ENCODE measurements around the gene LRRC52.

Gene LRRC52

DNA sequence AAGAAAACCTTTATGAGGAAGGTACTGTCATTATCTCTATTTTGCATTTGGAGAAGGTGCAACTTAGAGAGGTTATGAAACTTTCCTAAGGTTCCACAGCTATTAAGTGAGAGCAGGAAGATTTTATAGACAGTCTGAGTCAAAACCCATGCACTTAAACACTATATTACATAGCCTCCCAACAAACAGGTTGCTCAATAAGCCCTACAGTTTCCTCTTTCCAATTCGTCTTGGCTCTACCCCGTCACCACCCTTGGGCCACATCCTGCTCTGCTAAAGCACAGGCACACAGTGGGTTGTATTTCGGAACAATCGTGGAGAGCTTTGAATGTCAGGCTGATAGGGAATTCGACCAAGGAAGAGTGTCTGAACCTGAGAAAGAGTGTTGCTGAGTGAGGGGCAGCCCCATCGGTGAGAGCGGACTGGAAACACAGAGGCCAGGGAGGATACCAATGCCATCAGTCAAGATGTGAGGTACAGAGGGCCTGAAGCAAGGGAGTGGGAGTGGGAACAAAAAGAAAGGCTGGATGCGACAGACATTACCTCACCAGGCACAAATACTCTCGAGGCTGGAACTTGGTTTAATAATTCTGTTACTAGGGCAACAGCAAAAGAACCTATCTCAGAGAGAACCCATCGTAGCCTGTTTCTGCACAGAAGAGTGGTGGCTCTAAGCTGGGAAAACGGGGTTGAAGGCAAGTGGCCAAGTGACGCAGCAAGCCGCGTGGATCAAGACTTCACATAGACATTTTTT, 6.3 kb upstream of the LRRC52 start:
- Histone ChIP-seq H3K9ac (ENCODE audit: low read length in 2 of 2) (no peak overlapping the region), H3K27ac (ENCODE audit: low read length) (no peak overlapping the region), H3K36me3 (ENCODE audit: control insufficient read depth in 2 of 2, insufficient read depth in 2 of 2, low read length in 2 of 2) (no peaks in the 10 kb centered on the region), H3K27me3 (ENCODE audit: control insufficient read depth in 1 of 2, insufficient read depth in 2 of 2, low read length in 2 of 2) (no peaks in the 10 kb centered on the region), H3K9me3 (ENCODE audit: control insufficient read depth in 2 of 2, low read length in 2 of 2) (no peaks in the 10 kb centered on the region), H3K4me1 (ENCODE audit: control insufficient read depth, insufficient read depth, low read length) (no peaks in the 10 kb centered on the region), H3K4me3 (ENCODE audit: low read length in 2 of 2) (no peak overlapping the region)

DNA sequence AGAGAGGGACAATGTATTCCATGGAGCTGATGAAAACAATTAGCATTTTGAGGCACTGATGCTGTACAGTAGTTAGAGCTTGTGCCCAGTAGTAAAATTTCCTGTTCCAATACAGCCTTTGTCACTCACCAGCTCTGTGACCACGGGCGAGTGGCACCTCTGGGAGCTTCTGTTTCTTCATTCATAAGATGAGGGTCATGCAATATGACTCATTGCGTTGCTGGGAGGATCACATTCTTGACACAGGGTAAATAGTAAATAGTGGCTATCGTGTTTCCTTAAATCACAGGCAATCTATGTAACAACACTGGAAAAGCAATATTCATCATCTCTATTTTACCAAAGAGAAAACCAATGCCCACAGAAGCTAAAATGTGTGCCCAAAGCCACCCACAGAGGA, 4.5 kb upstream of the LRRC52 start:
- H3K27me3 ChIP-seq (ENCODE audit: control insufficient read depth in 1 of 2, insufficient read depth in 2 of 2, low read length in 2 of 2): peaks cover 0 to 1% of the 10 kb centered on the region in 2 donors
- no peak overlapping the region for H3K4me3 ChIP-seq (ENCODE audit: low read length in 2 of 2)
- H3K9ac ChIP-seq (ENCODE audit: low read length in 2 of 2): no peak overlapping the region
- H3K9me3 ChIP-seq (ENCODE audit: control insufficient read depth in 2 of 2, low read length in 2 of 2): no peaks in the 10 kb centered on the region
- H3K36me3 ChIP-seq (ENCODE audit: control insufficient read depth in 2 of 2, insufficient read depth in 2 of 2, low read length in 2 of 2): no peaks in the 10 kb centered on the region
- H3K4me1 ChIP-seq (ENCODE audit: control insufficient read depth, insufficient read depth, low read length): peaks cover 4% of the 10 kb centered on the region
- no peak overlapping the region for H3K27ac ChIP-seq (ENCODE audit: low read length)

DNA sequence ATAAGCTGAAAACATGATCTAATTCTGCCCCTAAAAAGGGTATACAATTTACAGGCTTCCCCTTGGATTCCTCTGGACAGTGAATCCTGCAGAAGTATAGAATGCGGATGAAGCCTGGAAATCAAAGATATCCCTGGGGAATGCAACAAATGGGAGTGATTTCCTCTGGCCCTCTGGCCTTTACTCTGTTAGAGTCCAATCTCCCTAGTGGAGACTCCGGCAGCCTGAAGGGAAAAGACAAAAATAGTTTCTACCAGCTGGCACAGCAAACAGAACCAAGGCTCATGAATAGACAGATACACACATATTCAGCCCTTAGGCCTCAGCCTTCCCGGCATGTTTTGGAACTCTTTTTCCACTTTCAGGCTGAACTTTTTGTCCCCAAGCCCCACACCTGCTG, 3.9 kb upstream of the LRRC52 start:
- Histone ChIP-seq H3K36me3 (ENCODE audit: control insufficient read depth in 2 of 2, insufficient read depth in 2 of 2, low read length in 2 of 2) (no peaks in the 10 kb centered on the region), H3K9ac (ENCODE audit: low read length in 2 of 2) (no peak overlapping the region), H3K4me3 (ENCODE audit: low read length in 2 of 2) (no peak overlapping the region), H3K4me1 (ENCODE audit: control insufficient read depth, insufficient read depth, low read length) (peaks cover 4% of the 10 kb centered on the region), H3K27ac (ENCODE audit: low read length) (no peak overlapping the region), H3K27me3 (ENCODE audit: control insufficient read depth in 1 of 2, insufficient read depth in 2 of 2, low read length in 2 of 2) (peaks cover 0 to 3% of the 10 kb centered on the region in 2 donors), H3K9me3 (ENCODE audit: control insufficient read depth in 2 of 2, low read length in 2 of 2) (no peaks in the 10 kb centered on the region)

DNA sequence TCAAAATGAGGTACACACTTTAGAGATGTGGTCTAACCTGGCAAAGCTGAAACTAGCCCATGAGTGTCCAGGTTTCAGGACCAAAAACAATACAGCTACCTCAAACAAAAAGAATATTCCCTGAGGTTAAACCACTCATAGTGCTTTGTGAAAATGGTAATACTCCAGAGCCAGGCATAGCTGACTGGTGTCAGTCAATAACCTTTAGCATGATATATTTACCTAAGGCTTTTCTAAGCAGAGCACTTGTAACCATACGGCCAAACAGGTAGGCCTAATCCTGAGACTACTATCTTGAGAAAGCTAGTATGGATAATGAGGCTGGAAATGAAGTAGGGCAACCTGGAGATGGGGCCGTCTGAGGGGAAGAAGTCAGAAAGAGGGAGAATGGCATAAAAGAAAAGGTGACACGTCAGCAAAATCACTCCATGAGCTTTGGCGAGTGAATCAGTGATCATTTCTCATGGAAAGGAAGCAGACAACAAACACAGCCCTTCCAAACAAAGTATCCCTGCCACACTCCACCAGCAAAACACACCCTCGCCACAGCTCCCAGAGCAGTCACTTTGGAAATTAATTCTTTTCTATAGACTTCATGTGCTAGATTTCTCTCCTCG, 1.7 kb upstream of the LRRC52 start:
- Histone ChIP-seq H3K9me3 (ENCODE audit: control insufficient read depth in 2 of 2, low read length in 2 of 2) (no peaks in the 10 kb centered on the region), H3K36me3 (ENCODE audit: control insufficient read depth in 2 of 2, insufficient read depth in 2 of 2, low read length in 2 of 2) (no peaks in the 10 kb centered on the region), H3K27me3 (ENCODE audit: control insufficient read depth in 1 of 2, insufficient read depth in 2 of 2, low read length in 2 of 2) (peaks cover 0 to 3% of the 10 kb centered on the region in 2 donors), H3K4me1 (ENCODE audit: control insufficient read depth, insufficient read depth, low read length) (peaks cover 4% of the 10 kb centered on the region), H3K4me3 (ENCODE audit: low read length in 2 of 2) (no peak overlapping the region), H3K9ac (ENCODE audit: low read length in 2 of 2) (no peak overlapping the region), H3K27ac (ENCODE audit: low read length) (no peak overlapping the region)

DNA sequence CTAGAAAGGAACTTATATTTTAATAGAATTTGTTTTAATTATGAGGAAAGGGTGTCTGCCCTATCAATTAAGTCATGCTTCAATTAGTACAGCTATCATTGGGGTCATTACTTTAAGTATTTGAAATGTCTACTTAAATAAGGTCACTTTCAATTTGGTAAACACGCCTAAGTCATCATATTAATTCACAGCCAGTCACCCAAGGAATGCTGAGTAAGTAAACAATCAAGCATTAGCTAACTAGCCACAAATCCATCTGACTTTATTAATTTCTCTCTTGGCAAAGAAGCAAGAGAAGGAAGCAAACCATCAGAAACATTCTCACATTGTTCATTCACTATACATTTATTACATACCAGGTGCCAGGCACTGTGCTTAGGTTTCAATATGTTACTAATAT, 1.2 kb upstream of the LRRC52 start:
- no peaks in the 10 kb centered on the region for H3K36me3 ChIP-seq (ENCODE audit: control insufficient read depth in 2 of 2, insufficient read depth in 2 of 2, low read length in 2 of 2)
- no peak overlapping the region for H3K27ac ChIP-seq (ENCODE audit: low read length)
- H3K27me3 ChIP-seq (ENCODE audit: control insufficient read depth in 1 of 2, insufficient read depth in 2 of 2, low read length in 2 of 2): peaks cover 0 to 3% of the 10 kb centered on the region in 2 donors
- no peaks in the 10 kb centered on the region for H3K9me3 ChIP-seq (ENCODE audit: control insufficient read depth in 2 of 2, low read length in 2 of 2)
- no peak overlapping the region for H3K9ac ChIP-seq (ENCODE audit: low read length in 2 of 2)
- H3K4me3 ChIP-seq (ENCODE audit: low read length in 2 of 2): no peak overlapping the region
- peaks cover 4% of the 10 kb centered on the region for H3K4me1 ChIP-seq (ENCODE audit: control insufficient read depth, insufficient read depth, low read length)

DNA sequence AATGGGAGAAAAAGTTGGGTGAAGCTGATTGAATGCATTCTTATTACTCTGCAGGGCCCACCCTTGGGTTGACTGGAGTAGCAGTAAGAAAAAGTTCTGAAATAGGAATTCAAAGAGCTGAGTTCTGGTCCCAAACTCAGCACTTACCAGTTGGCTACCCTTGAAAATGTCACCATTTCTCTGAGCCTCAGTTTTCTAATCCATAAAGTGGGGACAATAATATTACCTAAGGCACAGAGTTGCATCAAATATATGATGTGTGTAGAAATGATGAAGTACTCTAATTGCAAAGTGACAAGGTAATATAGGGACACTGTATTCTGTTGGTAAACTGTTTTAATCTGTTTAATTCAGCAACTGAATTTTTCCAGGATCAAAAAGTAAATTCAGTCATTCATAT, 1.2 kb downstream of the LRRC52 start:
- Histone ChIP-seq H3K27me3 (ENCODE audit: control insufficient read depth in 1 of 2, insufficient read depth in 2 of 2, low read length in 2 of 2) (peaks cover 0 to 3% of the 10 kb centered on the region in 2 donors), H3K27ac (ENCODE audit: low read length) (no peak overlapping the region)

DNA sequence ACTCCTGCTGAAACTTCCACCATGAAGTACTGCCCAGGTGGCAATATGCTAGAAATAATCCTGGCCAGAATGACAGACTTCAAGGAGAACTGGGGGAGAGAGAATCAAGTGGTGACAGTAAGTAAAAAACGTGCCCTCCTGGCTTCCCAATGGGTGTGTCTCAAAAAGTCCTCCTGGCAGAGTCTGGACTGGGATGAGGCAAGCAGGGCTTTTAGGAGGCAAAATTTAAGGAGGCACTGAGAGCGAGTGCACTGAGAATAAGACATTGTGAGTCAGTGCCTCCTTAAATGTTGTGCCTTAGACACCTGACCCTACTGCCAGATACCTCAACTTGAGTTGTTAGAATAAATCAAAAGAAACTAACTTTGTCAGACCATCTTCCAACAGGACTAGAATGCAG, 2.2 kb downstream of the LRRC52 start:
- H3K9ac ChIP-seq (ENCODE audit: low read length in 2 of 2): no peak overlapping the region
- no peak overlapping the region for H3K27ac ChIP-seq (ENCODE audit: low read length)
- no peaks in the 10 kb centered on the region for H3K9me3 ChIP-seq (ENCODE audit: control insufficient read depth in 2 of 2, low read length in 2 of 2)
- H3K27me3 ChIP-seq (ENCODE audit: control insufficient read depth in 1 of 2, insufficient read depth in 2 of 2, low read length in 2 of 2): peaks cover 0 to 3% of the 10 kb centered on the region in 2 donors
- no peaks in the 10 kb centered on the region for H3K36me3 ChIP-seq (ENCODE audit: control insufficient read depth in 2 of 2, insufficient read depth in 2 of 2, low read length in 2 of 2)
- no peak overlapping the region for H3K4me3 ChIP-seq (ENCODE audit: low read length in 2 of 2)
- peaks cover 4% of the 10 kb centered on the region for H3K4me1 ChIP-seq (ENCODE audit: control insufficient read depth, insufficient read depth, low read length)

More for the DNA sequence above, 1.2 kb downstream of the LRRC52 start:
- Histone ChIP-seq H3K36me3 (ENCODE audit: control insufficient read depth in 2 of 2, insufficient read depth in 2 of 2, low read length in 2 of 2) (no peaks in the 10 kb centered on the region), H3K9me3 (ENCODE audit: control insufficient read depth in 2 of 2, low read length in 2 of 2) (no peaks in the 10 kb centered on the region), H3K4me1 (ENCODE audit: control insufficient read depth, insufficient read depth, low read length) (peaks cover 4% of the 10 kb centered on the region), H3K4me3 (ENCODE audit: low read length in 2 of 2) (no peak overlapping the region), H3K9ac (ENCODE audit: low read length in 2 of 2) (no peak overlapping the region)

DNA sequence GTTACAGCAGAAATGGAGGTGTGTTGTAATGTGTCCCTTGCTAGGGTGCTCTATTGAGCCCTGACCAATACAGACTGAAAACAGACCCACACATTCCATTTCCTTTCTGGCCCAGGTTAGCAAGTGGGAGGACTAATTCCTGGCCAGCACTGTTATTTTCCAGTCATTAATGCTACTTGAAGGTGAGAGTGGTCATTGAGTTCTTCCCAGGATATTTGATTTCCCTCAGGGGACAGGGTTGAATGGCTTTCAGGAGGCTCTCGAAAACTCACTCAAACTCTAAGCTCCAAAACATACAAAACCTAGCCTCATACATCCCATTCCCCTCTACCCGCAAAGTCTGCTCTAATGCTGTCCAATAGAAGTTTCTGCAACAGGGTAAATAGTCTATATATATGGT, 6.2 kb downstream of the LRRC52 start:
- H3K36me3 ChIP-seq (ENCODE audit: control insufficient read depth in 2 of 2, insufficient read depth in 2 of 2, low read length in 2 of 2): no peaks in the 10 kb centered on the region

DNA sequence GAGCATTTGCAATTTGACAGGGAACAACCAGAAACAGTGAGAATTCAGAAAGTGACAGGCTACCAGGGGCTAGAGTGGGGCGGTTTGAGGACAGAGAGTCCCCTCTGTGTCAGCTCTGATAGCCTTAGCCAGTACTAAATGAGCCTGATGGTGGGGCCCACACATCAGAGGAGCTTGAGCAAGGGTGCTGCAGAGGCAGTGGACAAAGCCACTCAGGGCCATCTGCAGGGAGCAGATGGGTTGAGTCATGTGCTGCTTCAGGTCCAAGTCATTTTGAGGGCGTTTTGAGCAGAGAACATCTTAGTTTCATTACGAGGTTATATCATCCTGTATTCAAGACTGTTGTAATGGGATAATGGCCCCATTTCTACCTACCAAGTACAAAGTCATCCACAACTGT, 7.7 kb downstream of the LRRC52 start:
- H3K4me1 ChIP-seq (ENCODE audit: control insufficient read depth, insufficient read depth, low read length): no peaks in the 10 kb centered on the region
- H3K4me3 ChIP-seq (ENCODE audit: low read length in 2 of 2): no peak overlapping the region
- H3K36me3 ChIP-seq (ENCODE audit: control insufficient read depth in 2 of 2, insufficient read depth in 2 of 2, low read length in 2 of 2): no peaks in the 10 kb centered on the region
- no peaks in the 10 kb centered on the region for H3K9me3 ChIP-seq (ENCODE audit: control insufficient read depth in 2 of 2, low read length in 2 of 2)
- H3K27me3 ChIP-seq (ENCODE audit: control insufficient read depth in 1 of 2, insufficient read depth in 2 of 2, low read length in 2 of 2): peaks cover 0 to 4% of the 10 kb centered on the region in 2 donors
- H3K9ac ChIP-seq (ENCODE audit: low read length in 2 of 2): no peak overlapping the region
- no peak overlapping the region for H3K27ac ChIP-seq (ENCODE audit: low read length)

More for the DNA sequence above, 6.2 kb downstream of the LRRC52 start:
- no peak overlapping the region for H3K9ac ChIP-seq (ENCODE audit: low read length in 2 of 2)
- H3K27me3 ChIP-seq (ENCODE audit: control insufficient read depth in 1 of 2, insufficient read depth in 2 of 2, low read length in 2 of 2): peaks cover 0 to 4% of the 10 kb centered on the region in 2 donors
- H3K4me1 ChIP-seq (ENCODE audit: control insufficient read depth, insufficient read depth, low read length): no peaks in the 10 kb centered on the region
- no peak overlapping the region for H3K27ac ChIP-seq (ENCODE audit: low read length)
- no peak overlapping the region for H3K4me3 ChIP-seq (ENCODE audit: low read length in 2 of 2)
- H3K9me3 ChIP-seq (ENCODE audit: control insufficient read depth in 2 of 2, low read length in 2 of 2): no peaks in the 10 kb centered on the region

DNA sequence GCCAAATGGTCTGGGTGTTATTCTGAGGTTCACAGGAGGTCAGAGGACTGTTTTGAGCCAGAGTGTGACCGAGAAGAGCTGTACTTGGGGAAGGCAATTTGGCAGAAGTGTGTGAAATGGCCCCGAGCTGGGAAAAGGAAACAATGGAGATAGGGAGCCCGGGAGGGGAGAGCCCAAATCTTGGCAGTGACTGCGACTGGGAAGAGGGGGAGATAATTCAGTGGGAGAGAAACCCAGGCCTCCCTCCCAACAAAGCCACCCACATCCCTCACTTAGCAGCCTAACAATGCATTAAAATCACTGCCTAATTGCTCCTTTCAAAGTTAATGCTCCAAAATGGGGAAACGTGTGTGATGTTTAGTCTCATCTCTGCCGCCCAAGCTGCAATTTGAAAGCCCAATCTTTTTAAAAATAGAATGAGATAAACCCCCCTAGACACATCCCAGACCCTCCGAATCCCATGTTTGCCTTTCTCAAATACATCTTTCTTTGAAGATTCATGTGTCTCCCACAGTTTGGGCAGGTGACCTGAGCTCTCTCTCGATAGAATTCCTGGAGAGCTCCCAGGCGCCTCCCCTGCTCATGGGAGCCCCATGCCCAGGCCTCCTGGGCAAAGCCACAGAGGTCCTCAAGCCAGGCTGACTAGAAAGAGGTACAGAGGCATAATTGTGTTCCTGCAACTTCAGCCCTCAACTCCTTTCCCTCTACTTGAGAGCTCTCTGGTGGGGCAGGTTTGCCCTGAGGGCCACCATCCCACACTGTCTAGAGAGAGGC, 17.3 kb downstream of the LRRC52 start:
- H3K4me3 ChIP-seq (ENCODE audit: low read length in 2 of 2): no peak overlapping the region
- H3K27me3 ChIP-seq (ENCODE audit: control insufficient read depth in 1 of 2, insufficient read depth in 2 of 2, low read length in 2 of 2): peaks cover 3 to 5% of the 10 kb centered on the region in 2 donors
- H3K9me3 ChIP-seq (ENCODE audit: control insufficient read depth in 2 of 2, low read length in 2 of 2): no peaks in the 10 kb centered on the region
- no peak overlapping the region for H3K9ac ChIP-seq (ENCODE audit: low read length in 2 of 2)
- no peak overlapping the region for H3K27ac ChIP-seq (ENCODE audit: low read length)
- no peaks in the 10 kb centered on the region for H3K4me1 ChIP-seq (ENCODE audit: control insufficient read depth, insufficient read depth, low read length)
- no peaks in the 10 kb centered on the region for H3K36me3 ChIP-seq (ENCODE audit: control insufficient read depth in 2 of 2, insufficient read depth in 2 of 2, low read length in 2 of 2)
